ENCODE measurements around the gene RNASEH2B.

- peak; percentile 43 for TF ChIP-seq CTCF (IDR thresholded peaks at IDR 0.05; ENCODE audit: borderline replicate concordance, extremely low read depth, low read length, poor library complexity, severe bottlenecking)
- TF ChIP-seq EZH2 (IDR thresholded peaks at IDR 0.05; ENCODE audit: borderline replicate concordance, low read depth, low read length, severe bottlenecking) = no peak
Observed at GRCh38 chr13:50969691-50970090, 60.1 kb downstream of the RNASEH2B start.

Measured in DND-41 (cell line).